Natural killer cell (primary cell): ENCODE measurements around the gene EEF1E1. TPM values are rescaled to one million over a fixed set of nuclear protein-coding genes. Genes with fewer than 3 reads are reported as not detected.

Experiments used
- ATAC-seq, 3 donors: fragments of 150-1000 bp in 2 of 3; fragments of 200-7000 bp in 1 of 3; cut with Tn5 transposase; 1 replicate in 1 of 3; 2 replicates in 2 of 3; pipeline ENCODE4 v1.10.0; 2021; ENCODE audit warnings: mild to moderate bottlenecking in 2 of 3, moderate library complexity in 2 of 3
- DNase-seq, 2 donors: peaks; one replicate each; pipeline versions ENCODE4 v3.0.0 to v3.0.0-alpha.2; 2013 to 2021; ENCODE audit warnings: mixed read lengths in 1 of 2
- H3K27ac ChIP-seq: one replicate; pipeline ENCODE4 v1.5.1; 2013; ENCODE audit warnings: mild to moderate bottlenecking, low read length
- H3K27me3 ChIP-seq: one replicate; pipeline ENCODE4 v1.6.1; 2013; ENCODE audit warnings: low read length; ENCODE audit not compliant: control insufficient read depth, insufficient read depth
- H3K36me3 ChIP-seq: one replicate; pipeline ENCODE4 v1.6.1; 2013; ENCODE audit warnings: low read length; ENCODE audit not compliant: control insufficient read depth, insufficient read depth
- H3K4me1 ChIP-seq: one replicate; pipeline ENCODE4 v1.6.1; 2013; ENCODE audit warnings: low read length; ENCODE audit not compliant: control insufficient read depth, insufficient read depth
- H3K4me3 ChIP-seq: one replicate; pipeline ENCODE4 v1.5.1; 2013; ENCODE audit warnings: low read length
- H3K9me3 ChIP-seq: one replicate; pipeline ENCODE4 v1.6.1; 2013; ENCODE audit warnings: low read length; ENCODE audit not compliant: control insufficient read depth, insufficient read depth
- H3K27ac Mint-ChIP-seq, 2 donors: one replicate each; pipeline ENCODE4 v1.8.0; 2022; ENCODE audit warnings: mild to moderate bottlenecking in 2 of 2, mixed read lengths in 2 of 2, moderate library complexity in 1 of 2
- H3K27me3 Mint-ChIP-seq, 2 donors: one replicate each; pipeline ENCODE4 v1.8.0; 2022; ENCODE audit warnings: low read depth in 2 of 2, mixed read lengths in 2 of 2
- H3K36me3 Mint-ChIP-seq: one replicate; pipeline ENCODE4 v1.8.0; 2022; ENCODE audit warnings: mixed read lengths
- H3K4me1 Mint-ChIP-seq, 2 donors: one replicate each; pipeline ENCODE4 v1.8.0; 2022; ENCODE audit warnings: mixed read lengths in 2 of 2
- H3K4me3 Mint-ChIP-seq: one replicate; pipeline ENCODE4 v1.8.0; 2022; ENCODE audit warnings: mild to moderate bottlenecking, moderate library complexity, mixed read lengths
- H3K9me3 Mint-ChIP-seq, 2 donors: one replicate each; pipeline ENCODE4 v1.8.0; 2022; ENCODE audit warnings: mixed read lengths in 2 of 2
- WGBS: methylation state at CpG from one replicate; pipeline ENCODE4 v1.1.7; 2013; ENCODE audit warnings: missing lambda C conversion rate; ENCODE audit not compliant: insufficient coverage; 5-methylcytosine and 5-hydroxymethylcytosine counted together
- intact Hi-C: fragments of 100-400 bp; cut with micrococcal nuclease; formaldehyde crosslinking; loops from one replicate; pipeline ENCODE4 v1.14.2; 2022
- total RNA-seq, 4 donors: library from RNA; stranded (reverse); fragments of 120-200 nt in 1 of 4; gene quantifications; one replicate each; pipeline versions ENCODE4 v1.2.3 to v1.2.4, GENCODE V29; 2013 to 2022
- TF ChIP-seq, protein P1 (sequence below): fragments of 200-600 bp; IDR thresholded peaks from one replicate; pipeline ENCODE4 v1.8.0; 2022; ENCODE audit warnings: antibody characterized with exemption

Gene EEF1E1
- total RNA-seq, 3 donors from 2014 or later (not counting 1 experiment from before 2014, with no cell fraction given): 9.6 to 13.8 (median 10.2) TPM

DNA sequence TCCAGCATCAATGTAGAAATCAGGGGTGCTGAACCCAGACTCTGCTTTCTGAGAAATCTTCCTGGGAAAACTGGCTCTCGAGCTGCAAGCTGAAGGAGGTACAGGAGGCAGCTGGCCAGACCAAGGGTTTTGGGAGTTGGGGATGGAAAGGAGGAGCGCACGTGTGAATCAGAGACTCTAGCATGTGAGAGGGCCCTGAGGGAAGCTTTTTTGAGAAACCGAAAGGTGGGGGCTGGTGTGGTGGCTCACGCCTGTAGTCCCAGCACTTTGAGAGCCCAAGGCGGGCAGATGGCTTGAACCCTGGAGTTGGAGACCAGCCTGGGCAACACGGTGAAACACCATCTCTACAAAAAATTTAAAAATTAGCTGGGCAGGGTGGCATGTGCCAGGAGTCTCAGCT is 37.1 kb upstream of the EEF1E1 start:
- no peaks in the 10 kb centered on the region for H3K27me3 ChIP-seq
- intact Hi-C loops: no loop called here
- DNase-seq (no peak), ATAC-seq (no peak)
- H3K4me3 ChIP-seq: no peak overlapping the region
- Mint-ChIP-seq H3K4me3 (no peak overlapping the region), H3K27me3 (peaks cover 8 to 17% of the 10 kb centered on the region in 2 donors), H3K27ac (no peak overlapping the region), H3K36me3 (no peaks in the 10 kb centered on the region), H3K4me1 (no peaks in the 10 kb centered on the region), H3K9me3 (no peaks in the 10 kb centered on the region)
- no peaks in the 10 kb centered on the region for H3K4me1 ChIP-seq
- H3K9me3 ChIP-seq: no peaks in the 10 kb centered on the region
- H3K36me3 ChIP-seq: no peaks in the 10 kb centered on the region
- no peak overlapping the region for H3K27ac ChIP-seq
- WGBS: 90% methylated on average over 6 of the region's 7 CpGs
- TF ChIP-seq, protein P1, sequence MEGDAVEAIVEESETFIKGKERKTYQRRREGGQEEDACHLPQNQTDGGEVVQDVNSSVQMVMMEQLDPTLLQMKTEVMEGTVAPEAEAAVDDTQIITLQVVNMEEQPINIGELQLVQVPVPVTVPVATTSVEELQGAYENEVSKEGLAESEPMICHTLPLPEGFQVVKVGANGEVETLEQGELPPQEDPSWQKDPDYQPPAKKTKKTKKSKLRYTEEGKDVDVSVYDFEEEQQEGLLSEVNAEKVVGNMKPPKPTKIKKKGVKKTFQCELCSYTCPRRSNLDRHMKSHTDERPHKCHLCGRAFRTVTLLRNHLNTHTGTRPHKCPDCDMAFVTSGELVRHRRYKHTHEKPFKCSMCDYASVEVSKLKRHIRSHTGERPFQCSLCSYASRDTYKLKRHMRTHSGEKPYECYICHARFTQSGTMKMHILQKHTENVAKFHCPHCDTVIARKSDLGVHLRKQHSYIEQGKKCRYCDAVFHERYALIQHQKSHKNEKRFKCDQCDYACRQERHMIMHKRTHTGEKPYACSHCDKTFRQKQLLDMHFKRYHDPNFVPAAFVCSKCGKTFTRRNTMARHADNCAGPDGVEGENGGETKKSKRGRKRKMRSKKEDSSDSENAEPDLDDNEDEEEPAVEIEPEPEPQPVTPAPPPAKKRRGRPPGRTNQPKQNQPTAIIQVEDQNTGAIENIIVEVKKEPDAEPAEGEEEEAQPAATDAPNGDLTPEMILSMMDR: no peak

DNA sequence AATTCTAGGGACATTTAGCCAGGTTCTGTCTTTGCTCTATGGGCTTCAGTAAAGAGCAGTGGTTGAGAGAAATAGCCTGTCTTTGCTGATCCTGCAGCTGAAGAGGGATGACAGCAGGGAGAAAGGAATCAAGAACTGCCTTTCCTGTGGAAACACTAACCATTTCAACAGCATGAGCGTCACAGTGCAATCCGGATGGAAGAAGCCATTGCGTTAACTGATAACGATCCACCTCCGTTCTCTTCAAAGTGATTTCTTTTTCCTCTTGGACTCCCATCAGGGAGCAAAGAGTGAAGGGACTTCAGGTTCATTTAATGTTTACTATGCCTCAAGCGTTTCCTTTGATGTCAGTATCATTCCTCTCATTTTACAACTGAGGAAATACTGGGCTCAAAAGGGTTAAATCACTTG is 35.2 kb upstream of the EEF1E1 start:
- 85% methylated on average over 6 of the region's 6 CpGs for WGBS
- Mint-ChIP-seq H3K4me3 (no peak overlapping the region), H3K27me3 (peaks cover 7 to 18% of the 10 kb centered on the region in 2 donors), H3K27ac (no peak overlapping the region), H3K9me3 (no peaks in the 10 kb centered on the region), H3K36me3 (no peaks in the 10 kb centered on the region), H3K4me1 (no peaks in the 10 kb centered on the region)
- Histone ChIP-seq H3K27me3 (no peaks in the 10 kb centered on the region), H3K27ac (no peak overlapping the region), H3K36me3 (no peaks in the 10 kb centered on the region), H3K9me3 (no peaks in the 10 kb centered on the region), H3K4me1 (no peaks in the 10 kb centered on the region), H3K4me3 (no peak overlapping the region)
- DNase-seq (no peak), ATAC-seq (no peak)
- intact Hi-C loops: no loop called here
- TF ChIP-seq, protein P1: no peak

DNA sequence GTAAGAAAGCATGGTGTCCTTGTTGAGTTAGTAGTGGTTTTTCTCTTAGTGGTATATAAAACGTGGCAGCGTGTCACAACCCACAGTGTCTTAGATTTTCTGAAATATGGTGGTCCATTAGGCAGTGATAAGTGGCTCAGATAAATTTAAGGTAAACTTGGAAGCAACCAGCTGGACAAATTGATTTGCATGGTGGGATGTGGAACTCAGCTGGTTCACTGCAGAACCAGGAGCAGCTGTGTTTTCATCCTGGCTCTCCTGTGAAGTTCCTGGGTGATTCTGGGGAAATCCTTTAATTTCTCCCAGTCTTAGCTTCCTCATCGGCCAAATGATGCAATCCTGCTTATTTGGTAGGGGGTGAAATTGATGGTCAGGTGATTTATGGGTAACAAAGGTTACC is 32.9 kb upstream of the EEF1E1 start:
- no peak overlapping the region for H3K4me3 Mint-ChIP-seq
- WGBS: 73% methylated on average over 3 of the region's 3 CpGs
- TF ChIP-seq, protein P1: no peak
- Histone ChIP-seq H3K4me1 (no peaks in the 10 kb centered on the region), H3K27ac (no peak overlapping the region), H3K9me3 (no peaks in the 10 kb centered on the region), H3K4me3 (no peak overlapping the region), H3K36me3 (no peaks in the 10 kb centered on the region), H3K27me3 (no peaks in the 10 kb centered on the region)
- no peaks in the 10 kb centered on the region for H3K9me3 Mint-ChIP-seq
- intact Hi-C loops: no loop called here
- no peaks in the 10 kb centered on the region for H3K4me1 Mint-ChIP-seq
- H3K27me3 Mint-ChIP-seq: peaks cover 18 to 34% of the 10 kb centered on the region in 2 donors
- ATAC-seq: no peak
- no peak overlapping the region for H3K27ac Mint-ChIP-seq
- no peak for DNase-seq
- no peaks in the 10 kb centered on the region for H3K36me3 Mint-ChIP-seq

DNA sequence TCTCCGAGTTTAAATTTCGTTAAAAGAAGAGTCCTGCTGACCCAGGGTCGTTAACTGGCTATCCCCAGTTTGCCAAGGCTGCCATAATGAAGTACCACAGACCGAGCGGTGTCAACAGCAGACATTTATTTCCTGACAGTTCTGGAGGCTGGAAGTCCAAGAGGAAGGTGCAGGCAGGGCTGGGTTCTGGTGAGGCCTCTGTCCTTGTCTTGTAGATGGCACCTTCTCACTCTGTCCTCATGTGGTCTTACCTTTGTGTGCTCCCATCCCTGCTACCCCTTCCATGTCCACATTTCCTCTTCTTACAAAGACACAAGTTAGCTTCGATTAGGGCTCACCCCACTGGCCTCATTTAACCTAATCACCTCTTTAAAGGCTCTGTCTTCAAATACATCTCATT is 29.8 kb upstream of the EEF1E1 start:
- WGBS: 77% methylated on average over 6 of the region's 6 CpGs
- Histone ChIP-seq H3K4me1 (no peaks in the 10 kb centered on the region), H3K36me3 (no peaks in the 10 kb centered on the region), H3K9me3 (no peaks in the 10 kb centered on the region), H3K4me3 (no peak overlapping the region), H3K27ac (no peak overlapping the region), H3K27me3 (no peaks in the 10 kb centered on the region)
- Mint-ChIP-seq H3K36me3 (no peaks in the 10 kb centered on the region), H3K4me1 (no peaks in the 10 kb centered on the region), H3K27me3 (peaks cover 18 to 24% of the 10 kb centered on the region in 2 donors), H3K27ac (no peak overlapping the region), H3K4me3 (no peak overlapping the region), H3K9me3 (no peaks in the 10 kb centered on the region)
- no peak for ATAC-seq
- no peak for DNase-seq
- intact Hi-C loops: loop anchor here (5.0 kb wide), 1 partner anchor 85 kb away; no protein-coding TSS in a partner anchor
- TF ChIP-seq, protein P1: no peak
